Measurements from ENCODE around the gene MYO1E. TPM values are rescaled to one million over a fixed set of nuclear protein-coding genes. Genes with fewer than 3 reads are reported as not detected.

MYO1E gene
- total RNA-seq, 4 donors from 2014 or later, result 245 to 380 (median 268) TPM

GRCh38 chr15:59298854-59299250 is 73.8 kb downstream of the MYO1E start:
- Histone ChIP-seq H3K27ac (peak overlapping the region in 1 of 4 donors; percentile 57), H3K4me1 (peaks cover 5 to 33% (median 12%) of the 10 kb centered on the region in 4 donors), H3K4me3 (no peak overlapping the region), H3K27me3 (no peaks in the 10 kb centered on the region), H3K9me3 (no peaks in the 10 kb centered on the region), H3K36me3 (no peaks in the 10 kb centered on the region)
- DNase-seq, result no peak
- no peak for TF ChIP-seq POLR2A (IDR thresholded peaks at IDR 0.05)
- no peak for TF ChIP-seq CTCF (IDR thresholded peaks at IDR 0.05)

GRCh38 chr15:59298225-59298853 is 74.3 kb downstream of the MYO1E start:
- H3K36me3 ChIP-seq, result no peaks in the 10 kb centered on the region
- peak in 1 of 3 donors; percentile 58 for DNase-seq
- peaks cover 5 to 33% (median 12%) of the 10 kb centered on the region in 4 donors for H3K4me1 ChIP-seq
- no peak overlapping the region for H3K4me3 ChIP-seq
- no peaks in the 10 kb centered on the region for H3K9me3 ChIP-seq
- H3K27me3 ChIP-seq, result no peaks in the 10 kb centered on the region
- TF ChIP-seq CTCF (IDR thresholded peaks at IDR 0.05) (no peak), POLR2A (IDR thresholded peaks at IDR 0.05) (no peak)
- H3K27ac ChIP-seq, result peak overlapping the region in 1 of 4 donors; percentile 57

GRCh38 chr15:59296181-59296617 is 76.5 kb downstream of the MYO1E start:
- H3K9me3 ChIP-seq, result no peaks in the 10 kb centered on the region
- no peaks in the 10 kb centered on the region for H3K27me3 ChIP-seq
- TF ChIP-seq POLR2A (IDR thresholded peaks at IDR 0.05) (no peak), CTCF (IDR thresholded peaks at IDR 0.05) (no peak)
- H3K4me1 ChIP-seq, result peaks cover 4 to 28% (median 11%) of the 10 kb centered on the region in 4 donors
- peak in 1 of 3 donors; percentile 36 for DNase-seq
- peak overlapping the region in 3 of 4 donors; percentile 27 to 52 (median 51) for H3K27ac ChIP-seq
- H3K36me3 ChIP-seq, result no peaks in the 10 kb centered on the region
- no peak overlapping the region for H3K4me3 ChIP-seq

- no peak overlapping the region for H3K4me3 ChIP-seq
- H3K36me3 ChIP-seq, result no peaks in the 10 kb centered on the region
- H3K27ac ChIP-seq, result peak overlapping the region; percentile 27 to 52 (median 42)
- H3K9me3 ChIP-seq, result no peaks in the 10 kb centered on the region
- peak in 1 of 3 donors; percentile 45 for DNase-seq
- H3K27me3 ChIP-seq, result no peaks in the 10 kb centered on the region
- peaks cover 0 to 25% (median 7%) of the 10 kb centered on the region in 4 donors for H3K4me1 ChIP-seq
- TF ChIP-seq POLR2A (IDR thresholded peaks at IDR 0.05) (no peak), CTCF (IDR thresholded peaks at IDR 0.05) (no peak)
Measured at GRCh38 chr15:59295261-59296001, 77.2 kb downstream of the MYO1E start.

- Histone ChIP-seq H3K36me3 (no peaks in the 10 kb centered on the region), H3K27me3 (no peaks in the 10 kb centered on the region), H3K4me1 (peaks cover 0 to 27% (median 1%) of the 10 kb centered on the region in 4 donors), H3K9me3 (no peaks in the 10 kb centered on the region), H3K4me3 (no peak overlapping the region), H3K27ac (peak overlapping the region in 2 of 4 donors; percentile 51 to 52)
- peak in 1 of 3 donors; percentile 23 for DNase-seq
- TF ChIP-seq CTCF (IDR thresholded peaks at IDR 0.05), result no peak
- no peak for TF ChIP-seq POLR2A (IDR thresholded peaks at IDR 0.05)
Measured at GRCh38 chr15:59294574-59295260, 78.0 kb downstream of the MYO1E start.
